KG1 (cell line): ENCODE measurements around the gene LBH.

Source experiments
- DNase-seq: peaks from one replicate; lab custom pipeline; 2025; lab: John Stamatoyannopoulos, UW

LBH gene

GRCh38 chr2:30276455-30276911 is 45.1 kb downstream of the LBH start:
- DNase-seq, result no peak

- DNase-seq, result no peak
These were observed 46.2 kb downstream of the LBH start for GRCh38 chr2:30277582-30277981.

DNA sequence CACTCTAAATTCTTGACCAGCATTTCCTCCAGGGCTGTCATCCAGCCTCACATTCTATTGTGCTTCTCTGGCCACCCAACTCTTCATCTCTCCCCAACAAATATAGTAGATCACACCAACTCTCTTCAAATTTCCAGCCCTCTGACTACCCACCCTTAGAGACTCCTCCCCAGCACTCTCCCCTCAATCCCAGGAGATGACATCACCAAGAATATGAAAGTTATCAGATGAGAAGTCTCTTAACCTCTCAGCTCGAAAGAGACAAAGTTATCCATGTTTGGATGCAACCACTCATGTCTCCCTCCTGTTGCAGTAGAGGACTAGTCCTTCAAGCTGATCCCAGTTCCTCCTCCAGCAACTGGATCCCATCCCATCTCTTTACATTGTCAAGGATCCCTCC is 47.1 kb downstream of the LBH start:
- DNase-seq, result no peak

DNA sequence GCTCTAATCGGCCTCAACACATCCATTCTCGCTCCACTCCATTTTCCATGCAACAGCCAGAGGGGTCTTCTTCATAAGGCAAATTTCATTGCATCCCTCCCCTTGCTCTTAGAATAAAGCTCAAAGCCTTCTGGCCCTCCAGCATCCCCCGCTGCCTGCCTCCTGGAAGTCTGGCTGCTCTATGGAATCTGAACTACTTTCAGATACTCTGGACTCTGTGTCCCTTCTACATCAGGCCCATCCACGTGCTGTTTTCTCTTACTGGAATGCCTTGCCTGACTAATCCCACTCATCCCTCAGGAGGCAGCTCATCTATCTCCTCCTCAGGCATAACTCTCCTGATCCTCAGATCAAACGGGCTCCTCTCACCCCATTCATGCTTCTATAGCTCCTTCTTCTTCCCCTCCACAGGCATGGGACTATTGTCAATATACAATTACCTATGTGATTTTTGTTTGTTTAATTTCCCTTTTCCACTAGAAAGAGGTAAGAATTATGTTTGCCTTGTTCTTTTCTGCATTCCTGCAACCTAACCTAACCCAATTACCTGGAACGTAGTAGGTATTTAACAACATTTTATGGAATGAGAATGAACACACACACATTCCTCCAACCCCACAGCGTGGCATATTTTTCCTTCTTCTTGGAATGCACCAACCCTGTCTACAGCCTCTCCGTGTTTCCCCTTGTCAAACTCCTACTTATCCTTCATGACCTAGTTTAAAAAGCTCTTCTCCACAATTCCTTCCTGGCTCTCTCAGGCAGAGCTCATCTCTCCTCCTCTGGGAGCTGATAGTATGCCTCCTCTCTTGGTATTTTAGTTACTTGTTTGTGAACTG is 49.5 kb downstream of the LBH start:
- DNase-seq, result no peak

GRCh38 chr2:30282081-30282480 is 50.7 kb downstream of the LBH start:
- no peak for DNase-seq

- DNase-seq, result no peak
These were observed 51.4 kb downstream of the LBH start for GRCh38 chr2:30282721-30283120.

GRCh38 chr2:30283931-30284565 is 52.7 kb downstream of the LBH start:
- no peak for DNase-seq

- DNase-seq, result no peak
These were observed 54.4 kb downstream of the LBH start for GRCh38 chr2:30285758-30286157.

- DNase-seq, result no peak
These were observed 56.0 kb downstream of the LBH start for GRCh38 chr2:30287190-30287840.

GRCh38 chr2:30287857-30288513 is 56.7 kb downstream of the LBH start:
- DNase-seq, result no peak

DNA sequence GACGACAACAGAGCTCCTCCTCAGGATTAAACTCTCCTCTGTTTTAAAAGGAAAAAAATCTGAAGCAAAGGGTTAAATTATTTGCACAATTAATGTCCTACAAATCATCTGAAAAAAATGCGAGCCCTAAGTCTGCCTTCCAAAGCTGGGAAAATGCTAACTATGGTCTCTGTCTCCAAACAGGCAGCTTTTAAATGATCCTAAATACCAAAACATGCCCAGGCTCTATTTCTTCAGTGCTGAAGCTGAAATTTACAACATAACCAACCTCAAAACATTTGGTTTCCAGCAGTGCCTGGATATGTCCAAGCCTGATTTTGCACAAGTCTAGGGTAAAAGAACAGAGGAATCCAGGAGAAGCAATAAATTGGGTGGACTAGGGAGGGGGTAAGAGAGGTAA is 57.2 kb downstream of the LBH start:
- DNase-seq, result no peak

GRCh38 chr2:30293303-30293921 is 62.1 kb downstream of the LBH start:
- DNase-seq, result peak; percentile 28

- DNase-seq, result no peak
These were observed 62.8 kb downstream of the LBH start for GRCh38 chr2:30294133-30294532.

DNA sequence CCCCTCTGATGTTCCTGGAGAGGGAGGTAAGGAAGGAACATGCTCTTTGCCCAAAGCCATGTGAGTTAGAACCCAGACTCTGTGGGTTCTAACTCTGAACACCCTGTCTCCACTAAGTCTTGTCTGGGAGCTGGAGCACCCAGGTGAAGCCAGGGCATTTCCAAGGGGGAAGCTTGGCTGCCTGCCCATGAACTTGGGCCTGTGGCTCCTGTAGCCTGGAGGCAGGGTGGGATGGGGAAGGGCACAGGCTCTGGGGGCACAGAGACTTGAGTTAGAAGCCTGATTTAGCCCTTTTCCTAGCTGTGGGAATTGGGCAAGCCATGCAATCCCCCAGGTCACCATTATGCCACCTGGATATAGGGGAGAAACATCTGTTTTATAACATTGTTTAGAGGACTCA is 65.2 kb downstream of the LBH start:
- no peak for DNase-seq

- DNase-seq, result no peak
These were observed 67.0 kb downstream of the LBH start for GRCh38 chr2:30298302-30298701.

DNA sequence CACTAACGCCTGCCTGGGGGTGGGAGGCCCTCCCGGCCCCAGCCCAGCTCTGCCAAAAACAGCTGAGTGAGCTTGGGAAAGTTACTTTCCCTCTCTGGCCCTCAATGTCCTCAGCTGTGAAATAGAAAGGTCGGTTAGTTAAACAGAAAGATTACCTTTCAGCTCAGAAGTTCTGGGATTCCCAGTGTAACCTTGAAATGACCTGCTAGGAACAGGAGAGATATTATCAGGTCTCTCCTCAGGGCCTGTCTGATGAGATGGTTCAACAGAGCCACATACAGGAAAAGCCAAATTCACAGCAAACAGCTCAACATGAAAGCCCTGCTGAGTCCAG is 68.8 kb downstream of the LBH start:
- no peak for DNase-seq

DNA sequence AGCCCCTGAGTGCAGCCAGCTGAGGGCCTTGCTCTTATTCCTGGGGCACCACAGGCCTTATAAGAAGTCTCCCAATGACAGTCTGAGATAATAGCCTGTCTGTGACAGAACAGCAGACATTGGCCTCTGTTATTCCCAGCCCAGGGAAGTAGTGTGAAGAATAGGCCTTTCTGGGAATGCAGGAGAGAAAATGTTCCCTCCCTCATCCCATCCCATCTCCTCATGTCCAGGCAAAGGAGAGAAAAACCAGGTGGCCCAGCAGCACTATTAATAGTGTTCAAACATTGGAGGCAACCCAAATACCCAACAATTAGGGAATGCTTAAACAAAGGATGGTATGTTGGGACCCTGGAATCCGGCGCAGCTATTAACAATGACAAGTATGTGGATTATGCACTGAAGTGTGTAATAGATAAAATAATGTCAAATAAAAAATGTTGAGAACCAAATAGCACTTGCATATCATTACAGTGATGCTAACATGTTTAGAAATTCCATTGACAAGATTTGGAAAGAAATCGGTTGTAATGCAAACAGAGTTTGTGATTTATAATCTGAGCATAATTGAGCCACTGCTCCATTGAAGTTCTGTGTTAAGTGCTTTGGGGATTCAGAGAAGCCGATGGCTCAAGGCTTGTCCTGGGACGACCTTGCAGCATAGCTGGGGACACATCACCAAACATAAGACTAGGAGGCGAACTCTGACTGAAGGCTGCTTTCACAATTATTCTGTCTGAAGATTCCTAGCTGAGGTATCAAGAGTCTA is 69.3 kb downstream of the LBH start:
- DNase-seq, result no peak

- no peak for DNase-seq
These were observed 70.2 kb downstream of the LBH start for GRCh38 chr2:30301551-30301950.

DNA sequence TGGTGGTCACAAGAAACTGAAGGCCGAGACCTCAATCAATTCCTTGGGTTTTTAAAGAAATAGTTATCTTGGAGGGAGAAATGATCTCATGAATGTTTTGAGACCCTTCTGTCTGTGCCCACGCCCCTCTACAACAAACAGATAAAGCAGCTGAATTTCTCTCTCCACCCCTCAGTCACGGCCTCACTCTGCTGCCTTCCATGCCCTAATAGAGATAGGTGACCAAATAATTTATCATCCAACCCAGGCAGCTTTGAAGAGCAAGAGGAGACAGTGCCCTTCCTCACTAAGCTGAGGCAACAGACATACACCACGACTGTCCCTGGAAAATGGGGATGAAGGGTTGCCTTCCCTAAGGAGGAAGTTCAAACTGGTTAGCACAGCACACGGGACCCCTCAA is 71.2 kb downstream of the LBH start:
- no peak for DNase-seq

DNA sequence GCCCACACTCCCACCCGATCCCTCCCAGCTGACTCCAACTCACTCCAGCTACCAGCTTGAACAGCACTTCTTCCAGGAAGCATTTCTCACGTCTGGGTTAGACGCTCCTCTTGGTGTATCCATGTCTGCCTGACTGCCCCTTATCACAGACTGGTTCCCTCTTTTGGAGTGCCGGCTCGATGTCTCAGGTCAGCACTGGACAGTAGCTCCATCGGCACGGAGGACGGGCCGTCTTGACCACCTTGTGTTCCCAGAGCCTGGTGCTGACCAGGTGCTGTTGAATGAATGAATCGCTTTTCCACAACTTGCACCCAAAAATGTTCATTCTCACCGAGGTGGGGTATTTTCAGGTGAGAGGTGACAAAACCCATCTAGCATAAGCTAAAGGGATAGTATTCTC is 71.8 kb downstream of the LBH start:
- no peak for DNase-seq

DNA sequence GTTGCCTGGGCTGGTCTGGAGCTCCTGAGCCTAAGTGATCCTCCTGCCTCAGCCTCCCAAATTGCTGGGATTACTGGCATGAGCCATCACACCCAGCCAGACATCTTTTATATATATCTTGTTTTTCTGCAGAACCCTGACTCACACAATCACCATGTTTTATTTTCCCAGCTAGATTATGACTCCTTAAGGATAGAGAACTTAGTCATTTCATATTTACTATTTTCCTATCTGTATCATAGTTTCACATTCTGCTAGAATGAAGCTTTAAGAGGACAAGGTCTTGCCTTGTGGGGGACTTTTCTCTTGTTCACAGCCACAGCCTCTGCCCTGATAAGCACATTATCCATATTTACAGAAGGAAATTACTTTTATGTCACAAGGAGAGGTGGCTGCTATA is 73.9 kb downstream of the LBH start:
- no peak for DNase-seq

GRCh38 chr2:30306522-30306921 is 75.2 kb downstream of the LBH start:
- no peak for DNase-seq
